Neuronal stem cell (in vitro differentiated cells): ENCODE data around the gene PLPP2.

ENCODE experiments used
- DNase-seq: peaks from one replicate; pipeline ENCODE4 v3.0.0-alpha.2; 2013; ENCODE audit warnings: low spot score
- H2AFZ ChIP-seq: one replicate; pipeline ENCODE4 v1.6.1; 2013; ENCODE audit warnings: mild to moderate bottlenecking, low read length, inconsistent platforms
- H2AK5ac ChIP-seq: 2 replicates; pipeline ENCODE4 v1.6.1; 2013; ENCODE audit warnings: low read depth, mild to moderate bottlenecking, inconsistent platforms, low read length, moderate library complexity, mixed read lengths
- H2BK120ac ChIP-seq: 2 replicates; pipeline ENCODE4 v1.6.1; 2013; ENCODE audit warnings: low read depth, mild to moderate bottlenecking, inconsistent platforms, low read length, moderate library complexity, mixed read lengths
- H2BK12ac ChIP-seq: one replicate; pipeline ENCODE4 v1.6.1; 2013; ENCODE audit warnings: low read length, inconsistent platforms
- H2BK15ac ChIP-seq: 2 replicates; pipeline ENCODE4 v1.6.1; 2013; ENCODE audit warnings: mild to moderate bottlenecking, low read length, inconsistent platforms, mixed read lengths
- H2BK5ac ChIP-seq: one replicate; pipeline ENCODE4 v1.6.1; 2013; ENCODE audit warnings: inconsistent platforms, mild to moderate bottlenecking, low read length, moderate library complexity
- H3K14ac ChIP-seq: one replicate; pipeline ENCODE4 v1.6.1; 2013; ENCODE audit warnings: low read length, inconsistent platforms
- H3K18ac ChIP-seq: 2 replicates; pipeline ENCODE4 v1.6.1; 2013; ENCODE audit warnings: low read length, inconsistent platforms
- H3K23ac ChIP-seq: 2 replicates; pipeline ENCODE4 v1.6.1; 2013; ENCODE audit warnings: low read depth, mild to moderate bottlenecking, mixed read lengths, low read length, inconsistent platforms; ENCODE audit not compliant: poor library complexity
- H3K27ac ChIP-seq: replicated peaks from 3 replicates; pipeline ENCODE4 v1.5.1; 2013; ENCODE audit warnings: low read length, inconsistent platforms
- H3K27me3 ChIP-seq, 3 experiments: 2 replicates each; pipeline ENCODE4 v1.6.1; 2013; ENCODE audit warnings: low read length in 3 of 3, mild to moderate bottlenecking in 2 of 3, inconsistent platforms in 1 of 3, low read depth in 1 of 3, mixed read lengths in 1 of 3, moderate library complexity in 1 of 3; ENCODE audit not compliant: control insufficient read depth in 3 of 3, insufficient read depth in 3 of 3
- H3K36me3 ChIP-seq, 2 donors: replicated peaks in 1 of 2; 2 replicates each; pipeline ENCODE4 v1.6.1; 2013; ENCODE audit warnings: low read length in 2 of 2; ENCODE audit not compliant: control insufficient read depth in 2 of 2, insufficient read depth in 2 of 2
- H3K4ac ChIP-seq: 2 replicates; pipeline ENCODE4 v1.6.1; 2013; ENCODE audit warnings: inconsistent platforms, mild to moderate bottlenecking, low read length, moderate library complexity
- H3K4me1 ChIP-seq, 2 donors: 1 replicate in 1 of 2; 2 replicates in 1 of 2; pipeline ENCODE4 v1.6.1; 2013; ENCODE audit warnings: low read length in 2 of 2, low read depth in 1 of 2; ENCODE audit not compliant: control insufficient read depth in 2 of 2, insufficient read depth in 1 of 2
- H3K4me2 ChIP-seq: one replicate; pipeline ENCODE4 v1.6.1; 2013; ENCODE audit warnings: mild to moderate bottlenecking, low read length, inconsistent platforms; ENCODE audit not compliant: insufficient read depth, poor library complexity, severe bottlenecking
- H3K4me3 ChIP-seq, 2 donors: 2 replicates each; pipeline ENCODE4 v1.5.1; 2013; ENCODE audit warnings: low read length in 2 of 2, mild to moderate bottlenecking in 2 of 2, inconsistent platforms in 1 of 2, moderate library complexity in 1 of 2
- H3K79me1 ChIP-seq: one replicate; pipeline ENCODE4 v1.6.1; 2013; ENCODE audit warnings: low read depth, mild to moderate bottlenecking, inconsistent platforms, low read length, moderate library complexity
- H3K9ac ChIP-seq: one replicate; pipeline ENCODE4 v1.6.1; 2013; ENCODE audit warnings: mild to moderate bottlenecking, low read depth, low read length, inconsistent platforms; ENCODE audit not compliant: poor library complexity
- H3K9me3 ChIP-seq, 2 donors: replicated peaks in 1 of 2; 2 replicates each; pipeline versions ENCODE3 to v1.6.1; 2013; ENCODE audit warnings: low read length in 2 of 2, mild to moderate bottlenecking in 2 of 2, inconsistent platforms in 1 of 2, low read depth in 1 of 2, mixed read lengths in 1 of 2, moderate library complexity in 1 of 2; ENCODE audit not compliant: control insufficient read depth in 2 of 2, insufficient read depth in 1 of 2
- H4K8ac ChIP-seq: one replicate; pipeline ENCODE4 v1.6.1; 2013; ENCODE audit warnings: low read depth, mild to moderate bottlenecking, inconsistent platforms, low read length, moderate library complexity
- H4K91ac ChIP-seq: one replicate; pipeline ENCODE4 v1.6.1; 2013; ENCODE audit warnings: low read length, low read depth, mild to moderate bottlenecking, inconsistent platforms; ENCODE audit not compliant: poor library complexity
- WGBS, 2 donors: extraction: QIAGEN DNeasy Blood & Tissue Kit; methylation state at CpG; one replicate each; pipeline ENCODE4 v1.1.7; 2013; ENCODE audit warnings: missing lambda C conversion rate in 2 of 2, mixed read lengths in 1 of 2; ENCODE audit not compliant: insufficient read length in 2 of 2, insufficient replicate concordance in 1 of 2; ENCODE audit errors: extremely low coverage in 2 of 2; 5-methylcytosine and 5-hydroxymethylcytosine counted together

PLPP2 gene

DNA sequence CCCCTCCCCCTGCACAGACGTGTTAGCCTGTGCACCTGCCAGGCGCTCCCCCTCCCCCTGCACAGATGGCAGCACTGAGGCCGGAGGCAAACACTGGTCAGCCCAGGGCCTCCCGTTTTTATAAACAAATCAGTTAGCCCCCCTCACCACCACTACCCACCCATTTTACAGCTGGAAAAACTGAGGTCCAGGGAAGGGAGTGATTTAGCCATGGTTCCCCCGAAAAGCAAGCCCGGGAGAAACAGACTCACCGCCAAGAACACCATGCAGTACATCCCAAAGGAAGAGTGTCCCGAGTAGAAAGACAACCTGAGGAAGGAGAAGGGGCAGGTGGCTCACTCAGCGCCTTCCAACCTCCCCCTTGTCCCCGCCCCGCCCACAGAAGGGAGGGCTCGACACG lies 8.7 kb downstream of the PLPP2 start:
- H4K91ac ChIP-seq = no peak overlapping the region
- H3K4me3 ChIP-seq = no peak overlapping the region
- H2AFZ ChIP-seq = no peak overlapping the region
- H3K4me2 ChIP-seq = no peak overlapping the region
- no peak overlapping the region for H2BK12ac ChIP-seq
- H3K27ac ChIP-seq = no peak overlapping the region
- no peaks in the 10 kb centered on the region for H3K79me1 ChIP-seq
- H3K27me3 ChIP-seq = peaks cover 0 to 25% (median 14%) of the 10 kb centered on the region in 3 experiments
- no peak overlapping the region for H3K23ac ChIP-seq
- no peaks in the 10 kb centered on the region for H3K9me3 ChIP-seq
- H3K14ac ChIP-seq = no peak overlapping the region
- no peak overlapping the region for H2BK5ac ChIP-seq
- no peak overlapping the region for H4K8ac ChIP-seq
- H3K18ac ChIP-seq = no peak overlapping the region
- H3K4me1 ChIP-seq = peaks cover 9 to 13% of the 10 kb centered on the region in 2 donors
- H2BK15ac ChIP-seq = no peak overlapping the region
- WGBS, 2 donors = no CpG with 5 or more reads among the region's 13 CpGs
- no peak overlapping the region for H2BK120ac ChIP-seq
- no peaks in the 10 kb centered on the region for H3K36me3 ChIP-seq
- no peak overlapping the region for H3K9ac ChIP-seq
- H3K4ac ChIP-seq = no peak overlapping the region
- no peak overlapping the region for H2AK5ac ChIP-seq
- DNase-seq = no peak

DNA sequence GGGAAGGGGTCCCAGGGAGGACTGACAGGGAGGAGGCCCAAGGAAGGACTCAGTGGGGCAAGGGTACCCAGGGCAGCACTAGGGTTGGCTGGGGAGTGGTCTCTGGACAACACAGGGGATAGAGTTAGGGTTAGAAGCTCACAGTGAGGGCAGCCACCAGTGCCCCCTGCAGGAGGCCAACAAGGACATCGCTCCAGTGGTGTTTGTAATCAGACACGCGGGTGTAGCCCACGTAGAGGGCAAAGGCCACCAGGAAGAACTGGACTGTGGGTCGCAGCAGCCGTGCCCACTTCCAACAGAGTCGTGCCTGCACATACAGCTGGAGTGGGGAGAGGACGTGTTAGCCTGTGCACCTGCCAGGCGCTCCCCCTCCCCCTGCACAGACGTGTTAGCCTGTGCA lies 9.2 kb downstream of the PLPP2 start:
- Histone ChIP-seq H2BK120ac (no peak overlapping the region), H3K4me2 (no peak overlapping the region), H2BK15ac (no peak overlapping the region), H3K36me3 (no peaks in the 10 kb centered on the region), H2AK5ac (no peak overlapping the region), H3K27me3 (peaks cover 0 to 24% (median 14%) of the 10 kb centered on the region in 3 experiments), H3K9ac (no peak overlapping the region), H3K4ac (no peak overlapping the region), H4K8ac (no peak overlapping the region), H3K79me1 (no peaks in the 10 kb centered on the region), H2AFZ (no peak overlapping the region), H3K4me3 (no peak overlapping the region), H4K91ac (no peak overlapping the region), H3K27ac (no peak overlapping the region), H3K18ac (no peak overlapping the region), H3K9me3 (no peaks in the 10 kb centered on the region), H3K23ac (peak overlapping the region; percentile 55), H3K4me1 (peaks cover 9 to 14% of the 10 kb centered on the region in 2 donors), H3K14ac (no peak overlapping the region), H2BK5ac (no peak overlapping the region), H2BK12ac (no peak overlapping the region)
- WGBS, 2 donors = no CpG with 5 or more reads among the region's 10 CpGs
- DNase-seq = no peak

DNA sequence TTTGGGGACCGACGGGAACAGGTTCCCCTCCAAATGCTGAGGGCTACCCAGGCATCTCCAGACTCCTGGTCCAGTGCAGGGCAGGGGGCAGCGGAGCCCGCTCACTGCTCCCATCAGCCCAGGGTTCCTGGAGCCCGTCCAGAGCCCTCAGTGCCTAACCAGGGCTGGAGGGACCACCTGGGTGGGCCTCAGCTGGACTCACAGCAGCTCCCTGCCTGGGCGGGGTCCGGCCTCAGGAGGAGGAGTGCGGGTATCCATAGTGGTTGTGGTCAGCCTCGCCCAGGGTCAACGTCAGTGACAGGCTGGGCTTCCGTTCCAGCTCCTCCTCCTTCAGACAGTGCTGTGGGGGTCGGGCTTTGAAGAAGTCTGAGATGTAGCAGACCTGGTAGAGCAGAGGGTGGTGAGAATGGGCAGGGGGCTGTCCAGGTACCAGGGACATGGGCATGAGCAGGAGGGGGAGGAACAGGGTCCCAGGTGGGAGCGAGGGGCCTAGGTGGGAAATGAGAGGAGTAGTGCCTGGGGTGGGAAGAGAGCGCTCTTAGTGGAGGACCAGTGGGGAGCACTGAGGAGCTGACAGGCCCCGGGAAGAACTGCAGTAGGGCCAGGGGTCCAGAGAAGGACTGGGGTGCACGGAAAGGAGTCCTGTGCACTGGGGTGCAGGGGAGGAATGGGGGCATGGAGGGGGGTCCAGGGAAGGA lies 9.9 kb downstream of the PLPP2 start:
- no peak overlapping the region for H2BK15ac ChIP-seq
- DNase-seq = no peak
- H2BK120ac ChIP-seq = no peak overlapping the region
- H3K4me2 ChIP-seq = no peak overlapping the region
- no peak overlapping the region for H4K91ac ChIP-seq
- H3K4ac ChIP-seq = no peak overlapping the region
- no peak overlapping the region for H4K8ac ChIP-seq
- H2AK5ac ChIP-seq = no peak overlapping the region
- H3K79me1 ChIP-seq = no peaks in the 10 kb centered on the region
- no peak overlapping the region for H3K27ac ChIP-seq
- peaks cover 9 to 14% of the 10 kb centered on the region in 2 donors for H3K4me1 ChIP-seq
- H3K9me3 ChIP-seq = no peaks in the 10 kb centered on the region
- no CpG with 5 or more reads among the region's 16 CpGs for whole genome bisulfite sequencing, 2 donors
- H2BK12ac ChIP-seq = no peak overlapping the region
- no peak overlapping the region for H3K14ac ChIP-seq
- peaks cover 0 to 25% (median 14%) of the 10 kb centered on the region in 3 experiments for H3K27me3 ChIP-seq
- no peak overlapping the region for H3K4me3 ChIP-seq
- no peaks in the 10 kb centered on the region for H3K36me3 ChIP-seq
- no peak overlapping the region for H3K23ac ChIP-seq
- H2AFZ ChIP-seq = no peak overlapping the region
- H3K18ac ChIP-seq = peak overlapping the region; percentile 50
- no peak overlapping the region for H2BK5ac ChIP-seq
- no peak overlapping the region for H3K9ac ChIP-seq

DNA sequence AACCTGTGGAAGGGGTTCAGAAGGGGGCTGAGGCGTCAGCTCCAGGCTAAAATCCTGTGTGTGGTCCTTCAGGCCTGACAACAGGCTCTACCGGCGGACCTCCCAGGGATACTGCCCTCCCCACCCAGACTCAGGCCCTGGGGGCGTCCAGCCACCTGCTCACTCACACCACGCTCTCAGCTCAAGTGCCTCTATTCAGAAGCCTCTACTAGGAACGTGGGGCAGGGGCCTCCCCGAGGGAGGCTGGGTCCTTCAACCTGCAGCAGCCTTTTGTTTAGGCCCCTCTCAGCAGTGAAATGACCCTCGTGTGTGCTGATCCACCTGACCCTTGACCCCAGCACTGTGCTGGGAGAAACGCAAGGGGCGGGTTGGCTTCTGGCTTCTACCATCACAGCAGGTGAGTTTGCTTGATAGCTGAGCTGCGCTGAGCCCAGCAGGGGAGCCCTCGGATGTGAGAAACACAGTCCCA lies 10.6 kb downstream of the PLPP2 start:
- Histone ChIP-seq H3K18ac (no peak overlapping the region), H3K36me3 (no peaks in the 10 kb centered on the region), H3K23ac (no peak overlapping the region), H2BK5ac (no peak overlapping the region), H3K4me3 (no peak overlapping the region), H3K4me1 (peaks cover 9 to 14% of the 10 kb centered on the region in 2 donors), H2AK5ac (no peak overlapping the region), H3K9me3 (no peaks in the 10 kb centered on the region), H2BK120ac (no peak overlapping the region), H3K9ac (no peak overlapping the region), H3K27me3 (peaks cover 0 to 25% (median 14%) of the 10 kb centered on the region in 3 experiments), H3K14ac (no peak overlapping the region), H2AFZ (no peak overlapping the region), H4K91ac (no peak overlapping the region), H2BK12ac (no peak overlapping the region), H3K4ac (no peak overlapping the region), H4K8ac (no peak overlapping the region), H2BK15ac (no peak overlapping the region), H3K27ac (no peak overlapping the region), H3K79me1 (no peaks in the 10 kb centered on the region), H3K4me2 (no peak overlapping the region)
- peak; percentile 56 for DNase-seq
- WGBS, 2 donors = no CpG with 5 or more reads among the region's 12 CpGs
